GM19324 (cell line): ENCODE measurements around the gene INVS.
"Not testable (repeated sequence)": the region's sequence is repeated elsewhere in the genome, so short reads cannot be mapped to it uniquely, and the experiment has no call there.

Source experiments
- ATAC-seq: cut with Tn5 transposase; IDR thresholded peaks from one replicate; pipeline ENCODE4 v1.9.1; 2021; ENCODE audit warnings: mild to moderate bottlenecking, moderate library complexity; ENCODE audit not compliant: unreplicated experiment, low FRiP score

The INVS gene

DNA sequence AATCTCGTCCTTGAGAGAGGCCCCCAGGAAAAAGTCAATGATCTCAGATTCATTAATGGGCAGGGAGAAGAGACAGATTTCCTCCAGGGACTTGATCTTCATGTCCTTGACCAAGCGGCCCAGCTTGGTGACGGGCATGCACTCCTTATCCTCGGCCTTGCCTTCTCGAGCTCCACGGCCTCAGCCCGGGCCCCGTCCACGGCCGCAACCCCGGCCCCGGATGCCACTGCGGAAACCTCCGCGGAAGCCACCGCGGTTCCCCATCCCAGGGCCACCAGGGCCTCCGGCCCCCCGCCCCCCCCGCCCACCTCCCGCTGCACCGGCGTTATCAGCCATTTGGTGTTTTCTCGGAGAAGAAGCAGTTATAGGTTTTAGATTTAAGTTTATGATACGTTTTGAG, 18.3 kb downstream of the INVS start:
- no peak for ATAC-seq

DNA sequence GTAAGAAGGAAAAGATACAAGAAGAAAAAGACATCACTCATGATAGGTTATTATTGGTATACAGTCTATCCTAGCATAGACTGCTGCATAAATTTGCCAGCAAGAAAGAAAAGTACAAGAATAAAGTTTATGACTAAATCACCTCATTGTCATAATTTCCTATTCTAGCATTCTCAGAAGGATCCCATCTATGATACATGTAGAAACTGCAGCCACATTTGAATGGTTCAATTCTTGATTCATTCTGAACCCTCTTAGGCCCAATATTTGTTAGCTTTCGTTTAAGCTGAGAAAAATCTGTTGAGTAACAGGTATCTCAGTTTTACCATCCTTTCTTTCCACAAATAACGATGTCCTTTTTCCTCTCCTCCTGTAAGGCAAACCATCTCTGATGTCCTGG, 21.2 kb downstream of the INVS start:
- no peak for ATAC-seq

DNA sequence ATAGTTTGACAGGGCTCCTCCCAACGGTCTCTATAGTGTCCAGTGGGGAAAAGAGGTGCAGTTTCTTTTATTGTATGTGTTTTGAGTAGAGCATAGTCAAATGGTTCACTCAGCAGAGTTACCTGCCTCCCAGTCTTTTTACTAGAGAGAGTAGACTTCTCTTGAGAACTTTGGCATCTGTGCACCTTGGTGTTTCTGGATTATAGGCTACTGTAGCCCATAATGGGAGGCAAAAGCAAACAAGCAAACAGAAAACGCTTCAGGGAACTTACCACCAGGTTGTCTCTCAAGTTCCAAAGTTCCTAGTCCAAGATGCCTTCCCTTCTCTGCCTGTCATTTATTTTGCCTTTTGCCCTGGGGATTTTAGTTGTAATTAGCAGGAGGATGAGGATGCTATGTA, 26.2 kb downstream of the INVS start:
- ATAC-seq: no peak

DNA sequence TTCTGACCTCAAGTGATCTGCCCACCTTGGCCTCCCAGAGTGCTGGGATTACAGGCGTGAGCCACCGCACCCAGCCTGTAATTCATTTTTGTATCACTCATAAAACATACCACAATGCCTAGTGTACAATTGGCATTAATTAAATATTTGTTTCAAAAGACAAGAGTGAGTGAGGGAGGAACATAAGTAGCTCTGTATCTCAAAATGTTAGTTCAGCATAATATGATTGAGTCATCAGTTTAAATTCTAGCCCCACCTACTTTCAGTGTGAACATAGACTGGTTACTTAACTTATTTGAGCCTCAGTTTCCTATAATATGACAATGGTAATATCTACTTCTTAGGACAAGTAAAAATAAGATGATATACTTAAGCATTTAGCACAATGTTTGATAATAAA, 26.9 kb downstream of the INVS start:
- no peak for ATAC-seq

DNA sequence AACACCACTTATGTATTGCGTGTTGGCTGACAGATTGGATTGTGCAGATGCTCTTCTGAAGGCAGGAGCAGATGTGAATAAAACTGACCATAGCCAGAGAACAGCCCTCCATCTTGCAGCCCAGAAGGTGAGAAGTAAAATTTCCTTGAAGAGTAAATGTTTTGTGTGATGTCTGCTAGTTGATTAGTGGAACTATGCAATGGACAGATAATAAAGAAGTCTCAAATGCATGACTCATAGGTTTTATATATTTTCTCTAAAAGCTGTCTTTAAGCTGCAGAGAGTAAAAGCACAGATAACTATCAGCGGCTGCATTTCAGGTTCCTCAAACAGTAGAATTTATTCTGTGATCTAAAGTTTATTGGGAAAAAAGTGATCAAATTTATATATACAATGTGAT, 27.4 kb downstream of the INVS start:
- no peak for ATAC-seq

DNA sequence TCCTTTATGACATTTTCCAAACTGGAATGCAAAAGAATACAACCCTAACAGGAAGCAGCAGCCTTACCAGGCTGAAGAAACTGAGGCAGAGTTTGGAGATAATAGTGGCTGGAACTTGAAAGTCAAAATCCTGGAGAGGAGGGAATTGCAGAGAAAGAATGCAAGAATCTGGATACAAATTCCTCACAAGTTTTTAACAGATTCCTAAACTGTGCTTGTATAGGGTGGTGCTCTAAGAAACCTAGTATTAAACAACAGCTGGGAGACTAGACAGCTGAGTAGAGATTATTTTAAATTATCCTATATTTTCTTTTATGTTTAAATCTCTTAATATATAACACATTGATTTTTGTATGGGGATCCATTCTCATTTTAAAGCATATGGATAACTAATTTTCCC, 30.7 kb downstream of the INVS start:
- ATAC-seq: no peak

DNA sequence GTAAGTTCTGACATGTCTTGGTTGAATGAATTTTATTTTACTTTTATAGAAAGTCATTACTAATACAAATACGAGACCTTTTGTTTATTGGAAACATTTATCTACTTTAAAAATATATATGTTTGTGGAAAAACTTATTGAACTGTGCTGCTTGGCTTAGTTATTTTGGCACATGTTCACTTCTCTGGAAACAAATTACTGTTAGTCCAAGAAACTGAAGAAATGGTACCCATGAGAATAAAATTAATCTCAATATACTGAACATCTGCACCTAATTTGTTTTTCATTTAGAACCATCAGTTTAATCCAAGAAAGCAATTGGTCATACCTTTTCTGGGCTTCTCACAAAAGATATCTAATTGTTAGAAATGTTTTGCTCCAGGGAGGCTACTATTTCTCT, 32.2 kb downstream of the INVS start:
- ATAC-seq: no peak

DNA sequence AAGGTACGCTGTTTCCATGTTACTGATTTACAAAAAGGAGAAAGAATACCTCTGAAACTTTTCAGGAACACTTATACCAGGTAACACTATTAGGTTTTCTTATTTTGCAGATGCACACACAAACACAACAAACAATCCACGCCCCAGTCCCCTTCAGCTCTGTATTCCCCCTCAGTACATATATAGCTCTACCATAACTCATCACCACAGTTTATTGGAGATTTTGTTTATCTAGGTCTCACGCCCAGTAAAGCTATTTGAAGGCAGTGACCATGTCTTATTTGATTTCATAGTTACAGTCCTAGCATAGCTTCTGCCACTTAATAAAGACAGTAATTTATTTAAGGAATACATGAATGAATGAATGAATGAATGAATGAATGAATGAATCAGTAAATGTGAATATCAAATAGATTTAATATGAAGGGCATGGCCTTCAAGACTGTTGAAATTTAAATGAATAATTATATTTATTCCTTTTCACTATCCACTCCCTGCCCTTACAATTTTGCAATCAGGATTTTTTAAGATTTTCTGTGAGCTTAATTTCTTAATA, 32.9 kb downstream of the INVS start:
- ATAC-seq: no peak

DNA sequence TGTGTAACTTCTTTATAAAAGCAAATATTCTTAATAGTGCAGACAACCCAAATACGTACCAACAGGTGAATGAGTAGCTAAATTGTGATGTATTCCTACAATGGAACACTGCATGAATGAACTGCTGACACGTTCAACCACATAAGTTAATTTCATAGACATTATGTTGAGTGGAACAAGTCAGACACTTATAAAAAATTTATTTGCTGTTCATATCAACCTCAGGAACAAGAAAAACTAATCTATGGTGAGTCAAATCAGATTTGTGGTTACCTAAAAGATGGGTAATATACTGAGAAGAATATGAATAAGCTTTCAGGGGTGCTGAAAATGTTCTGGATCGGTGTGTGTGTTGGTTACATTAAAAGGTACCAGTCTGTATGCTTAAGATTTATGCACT, 35.7 kb downstream of the INVS start:
- ATAC-seq: no peak

DNA sequence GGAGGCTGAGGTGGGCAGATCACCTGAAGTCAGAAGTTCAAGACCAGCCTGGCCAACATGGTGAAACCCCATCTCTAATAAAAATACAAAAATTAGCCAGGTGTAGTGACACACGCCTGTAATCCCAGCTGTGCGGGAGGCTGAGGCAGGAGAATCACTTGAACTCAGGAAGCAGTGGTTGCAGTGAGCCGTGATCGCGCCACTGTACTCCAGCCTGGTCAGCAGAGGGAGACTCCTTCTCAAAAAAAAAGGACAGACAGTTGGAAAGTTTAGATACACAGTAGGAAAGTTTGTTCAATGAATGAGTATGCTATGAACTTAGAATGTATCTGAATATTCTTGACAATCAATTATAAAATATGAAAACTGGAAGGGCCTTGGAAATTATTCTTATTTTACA, 37.8 kb downstream of the INVS start:
- ATAC-seq: not testable (repeated sequence)

DNA sequence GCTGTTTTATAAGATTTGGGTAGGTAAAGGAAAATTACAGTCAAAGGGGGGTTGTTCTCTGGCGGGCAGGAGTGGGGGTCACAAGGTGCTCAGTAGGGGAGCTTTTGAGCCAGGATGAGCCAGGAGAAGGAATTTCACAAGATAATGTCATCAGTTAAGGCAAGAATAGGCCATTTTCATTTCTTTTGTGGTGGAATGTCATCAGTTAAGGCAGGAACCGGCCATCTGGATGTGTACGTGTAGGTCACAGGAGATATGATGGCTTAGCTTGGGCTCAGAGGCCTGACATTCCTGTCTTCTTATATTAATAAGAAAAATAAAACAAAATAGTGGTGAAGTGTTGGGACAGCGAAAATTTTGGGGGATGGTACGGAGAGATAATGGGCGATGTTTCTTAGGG, 41.3 kb downstream of the INVS start:
- ATAC-seq: not testable (repeated sequence)

DNA sequence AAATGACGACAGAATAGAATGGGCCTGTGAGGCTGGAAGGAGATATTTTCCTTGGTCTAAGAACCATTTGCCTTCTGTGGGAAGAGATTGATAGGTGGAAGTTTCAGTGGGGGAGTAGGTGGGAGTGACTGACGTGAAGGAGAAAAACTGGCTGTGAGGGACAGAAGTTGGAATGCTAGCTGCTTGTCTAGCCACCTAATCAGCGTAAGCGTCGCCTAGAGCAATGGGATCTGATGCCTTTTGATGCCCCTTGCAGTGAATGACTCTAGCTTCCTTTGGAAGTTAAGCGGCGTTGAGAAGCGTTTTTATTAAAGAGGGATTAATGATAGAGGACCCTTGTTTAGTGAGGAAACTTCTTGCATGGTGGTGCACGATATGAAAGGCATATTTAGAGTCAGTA, 42.8 kb downstream of the INVS start:
- ATAC-seq: not testable (repeated sequence)

DNA sequence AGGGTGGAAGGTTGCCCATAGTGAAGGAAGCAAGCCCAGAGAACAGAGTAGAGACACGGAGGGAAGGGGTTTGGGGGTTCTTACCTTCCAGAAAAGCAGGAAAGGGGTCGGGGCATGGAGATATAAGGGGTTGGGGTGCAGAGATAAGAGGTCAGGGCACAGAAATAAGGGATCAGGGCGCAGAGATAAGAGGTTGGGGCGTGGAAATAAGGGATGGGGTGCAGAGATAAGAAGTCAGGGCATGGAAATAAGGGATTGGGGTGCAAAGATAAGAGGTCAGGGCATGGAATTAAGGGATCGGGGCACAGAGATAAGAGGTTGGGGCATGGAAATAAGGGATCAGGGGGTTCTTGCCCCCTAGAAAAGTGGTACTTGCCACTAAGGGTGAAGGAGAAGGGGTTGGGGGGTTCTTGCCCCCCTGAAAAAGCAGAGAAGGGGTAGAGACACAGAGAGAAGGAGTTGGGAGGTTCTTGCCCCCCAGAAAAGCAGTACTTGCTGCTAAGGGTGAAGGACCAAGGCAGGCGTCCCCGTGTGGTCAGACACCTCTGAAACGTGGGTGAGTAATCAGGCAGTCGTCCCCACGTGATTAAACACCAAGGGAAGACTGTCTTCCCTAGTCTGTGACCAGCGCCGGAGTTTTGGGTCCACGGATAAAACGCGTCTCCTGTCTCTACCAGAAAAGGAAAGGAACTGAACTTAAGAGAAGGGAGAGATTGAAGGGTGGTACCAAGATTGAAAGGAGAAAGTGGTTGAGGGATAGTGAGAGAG, 46.3 kb downstream of the INVS start:
- ATAC-seq: not testable (repeated sequence)

DNA sequence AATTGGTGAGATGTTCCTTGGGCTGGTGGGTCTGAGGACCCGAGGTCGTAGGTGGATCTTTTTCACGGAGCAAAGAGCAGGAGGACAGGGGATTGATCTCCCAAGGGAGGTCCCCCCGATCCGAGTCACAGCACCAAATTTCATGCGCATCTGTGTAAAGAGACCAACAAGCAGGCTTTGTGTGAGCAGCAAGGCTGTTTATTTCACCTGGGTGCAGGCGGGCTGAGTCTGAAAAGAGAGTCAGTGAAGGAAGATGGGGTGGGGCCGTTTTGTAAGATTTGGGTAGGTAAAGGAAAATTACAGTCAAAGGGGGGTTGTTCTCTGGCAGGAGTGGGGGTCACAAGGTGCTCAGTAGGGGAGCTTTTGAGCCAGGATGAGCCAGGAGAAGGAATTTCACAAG, 46.9 kb downstream of the INVS start:
- ATAC-seq: not testable (repeated sequence)

DNA sequence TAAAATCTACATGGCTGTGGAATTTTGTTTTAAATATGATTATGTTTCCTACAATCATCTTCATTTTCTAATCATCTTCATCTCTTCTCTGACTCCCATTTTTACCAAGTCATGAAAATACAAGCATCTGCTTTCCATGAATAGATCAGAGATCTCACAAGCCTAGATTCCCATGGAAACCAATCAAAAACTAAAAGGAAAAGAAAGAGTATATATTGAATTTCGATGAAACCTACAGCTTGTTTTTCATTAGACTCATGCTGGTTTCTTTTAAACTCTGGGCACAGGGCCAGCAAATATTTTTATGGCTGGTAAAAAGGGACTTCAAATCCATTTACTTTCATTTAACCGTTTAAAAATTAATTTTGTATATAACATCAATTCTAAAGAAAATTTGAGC, 51.2 kb downstream of the INVS start:
- no peak for ATAC-seq

DNA sequence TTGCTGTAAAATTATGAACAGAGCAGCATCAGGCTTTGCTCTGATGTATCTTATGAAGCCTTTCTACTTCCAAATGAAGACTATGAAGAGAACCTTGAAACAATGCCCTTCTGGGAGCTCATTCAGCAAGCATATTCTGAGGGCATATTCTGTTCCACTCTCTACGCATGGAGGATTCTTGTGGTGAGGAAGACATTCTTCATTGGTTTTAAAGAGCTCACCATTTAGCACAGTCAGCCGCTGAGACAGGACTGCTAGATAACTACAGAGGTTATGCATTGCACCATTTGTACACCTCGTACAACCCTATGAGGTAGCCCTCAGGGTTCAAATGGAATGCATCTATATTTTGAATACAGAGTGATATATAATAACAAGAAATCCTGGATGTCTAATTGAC, 61.0 kb downstream of the INVS start:
- no peak for ATAC-seq

DNA sequence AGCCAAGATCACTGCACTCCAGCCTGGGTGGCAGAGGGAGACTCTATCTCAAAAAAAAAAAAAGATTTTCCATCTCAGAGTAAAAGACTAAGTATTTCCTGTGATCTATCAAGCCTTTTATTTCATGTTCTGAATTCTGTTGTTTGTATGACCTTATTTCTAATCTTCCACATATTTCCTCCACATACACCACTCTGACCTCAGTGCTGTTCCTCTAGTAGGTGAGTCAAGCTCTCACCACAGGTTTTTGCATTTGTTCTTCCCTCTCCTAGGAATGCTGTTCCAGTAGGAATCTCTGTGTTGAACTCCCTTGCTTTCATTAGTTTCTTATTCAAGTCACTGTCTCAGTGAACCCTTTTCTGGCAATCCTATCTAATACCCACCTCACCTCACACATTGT, 68.1 kb downstream of the INVS start:
- no peak for ATAC-seq

DNA sequence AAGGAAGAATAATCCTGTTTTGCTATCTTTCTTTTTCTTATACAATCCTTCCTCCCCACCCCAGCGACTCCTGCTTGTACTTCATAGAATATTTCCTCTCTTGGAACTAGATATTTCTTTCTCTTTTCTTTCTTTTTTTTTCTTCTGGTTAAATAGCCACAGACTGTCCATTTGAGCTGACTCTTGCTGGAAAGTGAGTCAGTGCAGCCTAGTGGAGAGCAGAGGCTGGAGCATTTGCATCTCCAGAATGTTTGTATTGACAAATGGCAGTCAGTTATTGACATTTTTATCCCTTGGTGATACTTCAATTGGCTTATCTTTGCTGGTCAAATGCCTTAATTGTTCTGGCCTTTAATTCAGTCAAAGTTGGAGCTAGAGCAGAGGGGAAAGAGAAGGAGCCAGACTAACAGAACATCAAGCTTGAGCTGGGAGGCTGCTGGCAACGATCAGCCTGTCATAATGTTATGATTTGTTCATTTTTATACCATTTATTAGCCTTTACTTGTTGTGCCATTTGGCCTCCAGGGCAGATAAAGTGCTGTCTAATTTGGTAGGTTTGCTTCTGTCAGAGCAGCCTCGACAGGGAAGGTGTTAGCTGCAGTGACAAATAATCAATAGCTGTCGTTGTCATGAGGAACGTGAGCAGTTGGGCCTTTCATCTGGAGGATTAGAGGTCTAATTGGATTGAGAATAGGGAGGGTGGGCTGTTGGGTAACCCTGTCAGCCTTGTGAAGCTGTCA, 69.0 kb downstream of the INVS start:
- no peak for ATAC-seq

DNA sequence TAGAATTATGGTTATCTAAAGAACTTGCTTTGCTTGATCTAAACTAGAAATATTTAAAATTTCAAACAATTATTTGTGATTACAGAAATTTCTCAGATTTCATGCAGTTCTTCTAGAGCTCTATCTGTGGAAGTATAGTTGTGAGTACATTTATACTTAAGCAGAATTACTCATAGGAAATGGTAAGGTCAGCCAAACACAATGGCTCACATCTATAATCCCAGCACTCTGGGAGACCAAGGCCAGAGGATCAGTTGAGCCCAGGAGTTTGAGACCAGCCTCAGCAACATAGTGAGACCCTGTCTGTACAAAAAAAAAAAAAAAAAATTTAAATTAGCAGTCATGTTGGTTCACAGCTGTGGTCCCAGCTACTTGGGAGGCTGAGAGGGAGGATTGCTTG, 71.0 kb downstream of the INVS start:
- no peak for ATAC-seq

DNA sequence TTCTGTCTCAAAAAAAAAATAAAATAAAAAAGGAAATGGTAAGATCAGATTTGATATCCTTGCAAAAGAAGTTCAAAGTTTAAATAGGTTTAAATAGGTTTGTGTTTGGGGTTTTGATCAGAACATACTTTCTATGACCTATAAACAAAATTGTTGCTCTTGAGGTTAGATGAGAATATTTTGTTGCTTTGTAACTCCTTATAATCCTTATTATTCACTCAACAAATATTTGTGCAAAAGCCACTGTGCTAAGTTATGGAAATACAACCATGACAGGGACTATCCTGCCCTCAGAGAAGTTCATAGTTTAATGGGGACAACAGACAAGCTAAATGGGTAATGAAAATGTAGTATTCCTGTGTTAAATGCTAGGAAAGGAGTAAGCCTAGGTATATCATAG, 71.5 kb downstream of the INVS start:
- no peak for ATAC-seq

DNA sequence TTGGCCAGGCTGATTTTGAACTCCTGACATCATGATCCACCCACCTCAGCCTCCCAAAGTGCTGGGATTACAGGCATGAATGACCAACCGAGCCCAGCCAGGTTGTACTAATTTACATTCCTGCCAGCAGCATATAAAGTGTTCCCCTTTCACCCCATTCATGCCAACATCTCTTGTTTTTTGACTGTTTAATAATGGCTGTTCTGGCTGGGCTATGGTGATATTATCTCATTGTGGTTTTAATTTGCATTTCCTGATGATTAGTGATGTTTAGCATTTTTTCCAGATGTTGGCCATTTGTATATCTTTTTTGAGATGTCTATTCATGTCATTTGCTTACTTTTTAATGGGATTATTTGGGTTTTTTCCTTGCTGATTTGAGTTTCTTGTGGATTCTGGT, 87.3 kb downstream of the INVS start:
- no peak for ATAC-seq

DNA sequence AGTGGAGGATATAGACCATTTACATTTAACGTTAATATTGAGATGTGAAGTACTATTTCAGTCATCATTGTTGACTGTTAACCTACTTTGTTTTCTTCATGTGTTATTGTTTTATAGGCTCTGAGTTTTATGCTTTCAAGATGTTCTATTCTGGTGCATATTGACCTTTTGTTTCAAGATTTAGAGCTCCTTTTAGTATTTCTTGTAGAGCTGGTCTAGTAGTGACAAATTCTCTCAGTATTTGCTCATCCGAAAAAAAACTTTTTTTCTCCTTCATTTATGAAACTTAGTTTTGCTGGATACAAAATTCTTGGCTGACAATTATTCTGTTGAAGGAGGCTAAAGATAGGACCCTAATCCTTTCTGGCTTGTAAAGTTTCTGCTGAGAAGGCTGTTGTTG, 91.3 kb downstream of the INVS start:
- no peak for ATAC-seq
